GM23338 (cell line): Measurements from ENCODE around the gene VAX1. TPM values are rescaled to one million over a fixed set of nuclear protein-coding genes. Genes with fewer than 3 reads are reported as not detected.
A peak's percentile ranks its signal among the peaks of the same experiment; 100 is the strongest.

ENCODE experiments used
- ATAC-seq: fragments of 200-7000 bp; cut with Tn5 transposase; 3 replicates; pipeline ENCODE4 v1.9.1; 2020
- DNase-seq: peaks from one replicate; pipeline ENCODE4 v3.0.0-alpha.2; 2015; ENCODE audit warnings: low spot score
- H2AFZ ChIP-seq: fragments of 200-600 bp; sonication (generic); 2 replicates; pipeline ENCODE4 v1.8.0; 2016; ENCODE audit warnings: antibody characterized with exemption, mild to moderate bottlenecking, moderate library complexity
- H3F3A ChIP-seq: fragments of 200-600 bp; sonication (generic); replicated peaks from 2 replicates; pipeline ENCODE4 v1.8.0; 2017; ENCODE audit warnings: antibody characterized with exemption, mixed run types, low read depth
- H3K27ac ChIP-seq: fragments of 200-600 bp; sonication (generic); 2 replicates; pipeline ENCODE4 v1.6.1; 2016; ENCODE audit warnings: low read depth
- H3K27me3 ChIP-seq: fragments of 200-600 bp; sonication (generic); 2 replicates; pipeline ENCODE4 v1.8.0; 2016; ENCODE audit warnings: mild to moderate bottlenecking, mixed run types, moderate library complexity; ENCODE audit not compliant: insufficient read depth
- H3K36me3 ChIP-seq: fragments of 200-600 bp; sonication (generic); 2 replicates; pipeline ENCODE4 v1.8.0; 2016; ENCODE audit warnings: mild to moderate bottlenecking; ENCODE audit not compliant: insufficient read depth
- H3K4me1 ChIP-seq: fragments of 200-600 bp; sonication (generic); 2 replicates; pipeline ENCODE4 v1.8.0; 2016; ENCODE audit warnings: mild to moderate bottlenecking, moderate library complexity; ENCODE audit not compliant: insufficient read depth
- H3K4me2 ChIP-seq: fragments of 200-600 bp; sonication (generic); 2 replicates; pipeline ENCODE4 v1.7.1; 2017; ENCODE audit warnings: mixed run types
- H3K4me3 ChIP-seq: fragments of 200-600 bp; sonication (generic); 2 replicates; pipeline ENCODE4 v1.6.1; 2016; ENCODE audit warnings: mixed run types
- H3K79me2 ChIP-seq: fragments of 200-600 bp; sonication (generic); replicated peaks from 2 replicates; pipeline ENCODE4 v1.8.0; 2017; ENCODE audit warnings: mild to moderate bottlenecking; ENCODE audit not compliant: insufficient read depth
- H3K9me2 ChIP-seq: fragments of 200-600 bp; sonication (generic); 2 replicates; pipeline ENCODE4 v1.8.0; 2017; ENCODE audit not compliant: insufficient read depth
- H4K20me1 ChIP-seq: fragments of 200-600 bp; sonication (generic); replicated peaks from 2 replicates; pipeline ENCODE4 v1.8.0; 2017; ENCODE audit warnings: mild to moderate bottlenecking; ENCODE audit not compliant: insufficient read depth
- H3K27ac Mint-ChIP-seq: 2 replicates; pipeline ENCODE4 v1.8.0; 2020; ENCODE audit warnings: inconsistent platforms, mild to moderate bottlenecking, moderate library complexity, mixed read lengths
- H3K27me3 Mint-ChIP-seq: 3 replicates; pipeline ENCODE4 v1.8.0; 2022; ENCODE audit warnings: low read depth, mild to moderate bottlenecking, moderate library complexity, mixed read lengths, inconsistent platforms; ENCODE audit not compliant: insufficient read depth, poor library complexity
- H3K36me3 Mint-ChIP-seq: 3 replicates; pipeline ENCODE4 v1.8.0; 2021; ENCODE audit warnings: low read depth, mild to moderate bottlenecking, inconsistent platforms, moderate library complexity, mixed read lengths
- H3K4me1 Mint-ChIP-seq: 3 replicates; pipeline ENCODE4 v1.8.0; 2020; ENCODE audit warnings: mild to moderate bottlenecking, inconsistent platforms, mixed read lengths
- H3K4me3 Mint-ChIP-seq: 3 replicates; pipeline ENCODE4 v1.8.0; 2021; ENCODE audit warnings: moderate library complexity, mild to moderate bottlenecking, inconsistent platforms, mixed read lengths
- H3K9me3 Mint-ChIP-seq: 3 replicates; pipeline ENCODE4 v1.8.0; 2020; ENCODE audit warnings: moderate library complexity, mild to moderate bottlenecking, inconsistent platforms, mixed read lengths
- CREB1 ChIP-seq: fragments of 250-450 bp; sonication (Bioruptor Pico); IDR thresholded peaks from 2 replicates; pipeline ENCODE4 v1.5.0; 2020; ENCODE audit warnings: low read depth, mild to moderate bottlenecking, moderate library complexity
- CTCF ChIP-seq, 2 experiments: fragments of 200-600 bp in 1 of 2; sonication (generic) in 1 of 2; conservative IDR thresholded peaks; 2 replicates each; pipeline versions ENCODE4 v1.5.1 to v1.6.1; 2016 to 2017; ENCODE audit warnings: antibody characterized with exemption in 2 of 2, low read depth in 2 of 2, mild to moderate bottlenecking in 2 of 2, moderate library complexity in 1 of 2
- EZH2 ChIP-seq: fragments of 200-600 bp; sonication (generic); IDR thresholded peaks from one replicate; pipeline ENCODE4 v1.8.0; 2017; ENCODE audit warnings: antibody characterized with exemption, mild to moderate bottlenecking, low read depth; ENCODE audit not compliant: unreplicated experiment
- EZH2phosphoT487 ChIP-seq: fragments of 200-600 bp; sonication (generic); IDR thresholded peaks from one replicate; pipeline ENCODE4 v1.8.1; 2018; ENCODE audit warnings: antibody characterized with exemption; ENCODE audit not compliant: unreplicated experiment
- JUNB ChIP-seq: IDR thresholded peaks from one replicate; pipeline ENCODE4 v1.6.1; 2016; ENCODE audit warnings: antibody characterized with exemption; ENCODE audit not compliant: unreplicated experiment
- NANOG ChIP-seq: IDR thresholded peaks from 2 replicates; pipeline ENCODE4 v1.6.1; 2016; ENCODE audit warnings: antibody characterized with exemption, borderline replicate concordance
- STAT1 ChIP-seq: IDR thresholded peaks from one replicate; pipeline ENCODE4 v1.6.1; 2016; ENCODE audit warnings: antibody characterized with exemption; ENCODE audit not compliant: unreplicated experiment
- ZNF114 ChIP-seq: fragments of 250-450 bp; sonication (Bioruptor Pico); IDR thresholded peaks from 2 replicates; pipeline ENCODE4 v1.5.0; 2020; ENCODE audit warnings: mild to moderate bottlenecking, moderate library complexity
- ZNF331 ChIP-seq: fragments of 250-450 bp; sonication (Bioruptor Pico); IDR thresholded peaks from 2 replicates; pipeline ENCODE4 v1.5.0; 2020; ENCODE audit warnings: low read depth, mild to moderate bottlenecking, moderate library complexity
- ZNF462 ChIP-seq: fragments of 250-450 bp; sonication (Bioruptor Pico); IDR thresholded peaks from 2 replicates; pipeline ENCODE4 v1.5.0; 2020; ENCODE audit warnings: mild to moderate bottlenecking, moderate library complexity
- polyA plus RNA-seq: library from polyadenylated mRNA; unstranded; fragments of >200 nt; fragmentation: Nextera tagmentation; extraction: Ambion mirVana; gene quantifications from 2 replicates; pipeline ENCODE4 v1.2.1, GENCODE V29; 2016
- total RNA-seq: library from RNA; depleted of rRNA; stranded (reverse); fragments of >200 nt; shearing (Covaris generic); gene quantifications from 2 replicates; pipeline ENCODE4 v1.2.3, GENCODE V29; 2014
- TF ChIP-seq, protein P1 (sequence below): IDR thresholded peaks from one replicate; pipeline ENCODE4 v1.6.1; 2018; ENCODE audit warnings: antibody characterized with exemption; ENCODE audit not compliant: unreplicated experiment

VAX1 gene
- total and polyA plus RNA-seq, 2 experiments from 2014 or later: not detected

- no peaks in the 10 kb centered on the region for H4K20me1 ChIP-seq
- Mint-ChIP-seq H3K4me1 (peaks cover 2% of the 10 kb centered on the region), H3K9me3 (peaks cover 8% of the 10 kb centered on the region; the same call in 1 of the 3 replicates), H3K4me3 (no peak overlapping the region), H3K36me3 (0 out of 3 replicates have a peak, but pooled peaks cover 5% of the 10 kb centered on the region), H3K27me3 (peaks cover 3% of the 10 kb centered on the region), H3K27ac (no peak overlapping the region)
- no peak for ATAC-seq
- H3K27ac ChIP-seq: no peak overlapping the region
- no peaks in the 10 kb centered on the region for H3F3A ChIP-seq
- no peak for TF ChIP-seq CREB1 (CRISPR knock-in tag)
- no peak for TF ChIP-seq STAT1
- no peak for TF ChIP-seq EZH2
- no peak for TF ChIP-seq ZNF114 (CRISPR knock-in tag)
- no peak for TF ChIP-seq CTCF (conservative IDR thresholded peaks at IDR 0.05; ENCODE audit: low read depth in 2 of 2)
- no peak for TF ChIP-seq NANOG
- TF ChIP-seq EZH2phosphoT487: no peak
- TF ChIP-seq JUNB: no peak
- no peak for TF ChIP-seq ZNF331
- TF ChIP-seq ZNF462 (CRISPR knock-in tag): no peak
- TF ChIP-seq, protein P1, sequence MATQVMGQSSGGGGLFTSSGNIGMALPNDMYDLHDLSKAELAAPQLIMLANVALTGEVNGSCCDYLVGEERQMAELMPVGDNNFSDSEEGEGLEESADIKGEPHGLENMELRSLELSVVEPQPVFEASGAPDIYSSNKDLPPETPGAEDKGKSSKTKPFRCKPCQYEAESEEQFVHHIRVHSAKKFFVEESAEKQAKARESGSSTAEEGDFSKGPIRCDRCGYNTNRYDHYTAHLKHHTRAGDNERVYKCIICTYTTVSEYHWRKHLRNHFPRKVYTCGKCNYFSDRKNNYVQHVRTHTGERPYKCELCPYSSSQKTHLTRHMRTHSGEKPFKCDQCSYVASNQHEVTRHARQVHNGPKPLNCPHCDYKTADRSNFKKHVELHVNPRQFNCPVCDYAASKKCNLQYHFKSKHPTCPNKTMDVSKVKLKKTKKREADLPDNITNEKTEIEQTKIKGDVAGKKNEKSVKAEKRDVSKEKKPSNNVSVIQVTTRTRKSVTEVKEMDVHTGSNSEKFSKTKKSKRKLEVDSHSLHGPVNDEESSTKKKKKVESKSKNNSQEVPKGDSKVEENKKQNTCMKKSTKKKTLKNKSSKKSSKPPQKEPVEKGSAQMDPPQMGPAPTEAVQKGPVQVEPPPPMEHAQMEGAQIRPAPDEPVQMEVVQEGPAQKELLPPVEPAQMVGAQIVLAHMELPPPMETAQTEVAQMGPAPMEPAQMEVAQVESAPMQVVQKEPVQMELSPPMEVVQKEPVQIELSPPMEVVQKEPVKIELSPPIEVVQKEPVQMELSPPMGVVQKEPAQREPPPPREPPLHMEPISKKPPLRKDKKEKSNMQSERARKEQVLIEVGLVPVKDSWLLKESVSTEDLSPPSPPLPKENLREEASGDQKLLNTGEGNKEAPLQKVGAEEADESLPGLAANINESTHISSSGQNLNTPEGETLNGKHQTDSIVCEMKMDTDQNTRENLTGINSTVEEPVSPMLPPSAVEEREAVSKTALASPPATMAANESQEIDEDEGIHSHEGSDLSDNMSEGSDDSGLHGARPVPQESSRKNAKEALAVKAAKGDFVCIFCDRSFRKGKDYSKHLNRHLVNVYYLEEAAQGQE: no peak
- no peaks in the 10 kb centered on the region for H3K79me2 ChIP-seq
- H3K4me2 ChIP-seq: no peak overlapping the region
- no peak overlapping the region for H3K4me3 ChIP-seq
- no peaks in the 10 kb centered on the region for H3K9me2 ChIP-seq
- DNase-seq: no peak
- H3K36me3 ChIP-seq: no peaks in the 10 kb centered on the region
- H3K27me3 ChIP-seq: no peaks in the 10 kb centered on the region
- H2AFZ ChIP-seq: peak overlapping the region; percentile 63; the same call in 1 of the 2 replicates
- H3K4me1 ChIP-seq: no peaks in the 10 kb centered on the region
These were observed 50.5 kb downstream of the VAX1 start for GRCh38 chr10:117087521-117087920.
